Trophoblast cell (in vitro differentiated cells and primary cell): ENCODE measurements around the gene PPP1R1B.

Source experiments
- DNase-seq, 2 donors: peaks; one replicate each; pipeline ENCODE4 v3.0.0-alpha.2; 2016
- H2AFZ ChIP-seq: 2 replicates; pipeline ENCODE4 v1.6.1; 2013; ENCODE audit warnings: low read length, moderate library complexity, mild to moderate bottlenecking; ENCODE audit not compliant: insufficient read depth, poor library complexity
- H2AK5ac ChIP-seq: 2 replicates; pipeline ENCODE4 v1.6.1; 2013; ENCODE audit warnings: mild to moderate bottlenecking, low read length
- H2BK120ac ChIP-seq: 2 replicates; pipeline ENCODE4 v1.6.1; 2013; ENCODE audit warnings: low read length, mild to moderate bottlenecking, moderate library complexity; ENCODE audit not compliant: insufficient read depth, poor library complexity
- H2BK12ac ChIP-seq: 2 replicates; pipeline ENCODE4 v1.6.1; 2013; ENCODE audit warnings: mild to moderate bottlenecking, low read length, moderate library complexity
- H2BK5ac ChIP-seq: 2 replicates; pipeline ENCODE4 v1.6.1; 2013; ENCODE audit warnings: low read length, low read depth, moderate library complexity, mild to moderate bottlenecking; ENCODE audit not compliant: poor library complexity
- H3K14ac ChIP-seq: 2 replicates; pipeline ENCODE4 v1.6.1; 2013; ENCODE audit warnings: mild to moderate bottlenecking, low read length
- H3K18ac ChIP-seq: 2 replicates; pipeline ENCODE4 v1.6.1; 2013; ENCODE audit warnings: mild to moderate bottlenecking, low read length
- H3K23ac ChIP-seq: 2 replicates; pipeline ENCODE4 v1.6.1; 2013; ENCODE audit warnings: low read length
- H3K27ac ChIP-seq: 2 replicates; pipeline ENCODE4 v1.5.1; 2013; ENCODE audit warnings: low read depth, mild to moderate bottlenecking, inconsistent platforms, low read length, moderate library complexity
- H3K27me3 ChIP-seq: 2 replicates; pipeline ENCODE4 v1.6.1; 2013; ENCODE audit warnings: inconsistent platforms, mild to moderate bottlenecking, low read length, moderate library complexity; ENCODE audit not compliant: insufficient read depth
- H3K36me3 ChIP-seq, 2 experiments: 1 replicate in 1 of 2; 2 replicates in 1 of 2; pipeline ENCODE4 v1.6.1; 2013; ENCODE audit warnings: low read length in 2 of 2, mild to moderate bottlenecking in 2 of 2, moderate library complexity in 1 of 2; ENCODE audit not compliant: insufficient read depth in 2 of 2, control insufficient read depth in 1 of 2
- H3K4ac ChIP-seq: 2 replicates; pipeline ENCODE4 v1.6.1; 2013; ENCODE audit warnings: low read depth, mild to moderate bottlenecking, low read length, moderate library complexity
- H3K4me1 ChIP-seq, 2 experiments: 1 replicate in 1 of 2; 2 replicates in 1 of 2; pipeline ENCODE4 v1.6.1; 2013; ENCODE audit warnings: low read length in 2 of 2, mild to moderate bottlenecking in 2 of 2, moderate library complexity in 1 of 2; ENCODE audit not compliant: insufficient read depth in 2 of 2, control insufficient read depth in 1 of 2
- H3K4me2 ChIP-seq: 2 replicates; pipeline ENCODE4 v1.6.1; 2013; ENCODE audit warnings: inconsistent platforms, mild to moderate bottlenecking, low read length, moderate library complexity
- H3K4me3 ChIP-seq: 2 replicates; pipeline ENCODE4 v1.5.1; 2013; ENCODE audit warnings: mild to moderate bottlenecking, low read depth, low read length, inconsistent platforms
- H3K79me1 ChIP-seq: one replicate; pipeline ENCODE4 v1.6.1; 2013; ENCODE audit warnings: low read length
- H3K79me2 ChIP-seq: 2 replicates; pipeline ENCODE4 v1.6.1; 2013; ENCODE audit warnings: low read length, mild to moderate bottlenecking; ENCODE audit not compliant: control insufficient read depth, insufficient read depth, poor library complexity
- H3K9ac ChIP-seq: 2 replicates; pipeline ENCODE4 v1.6.1; 2013; ENCODE audit warnings: mild to moderate bottlenecking, low read length
- H3K9me3 ChIP-seq: 2 replicates; pipeline ENCODE4 v1.6.1; 2013; ENCODE audit warnings: low read depth, mild to moderate bottlenecking, control low read depth, inconsistent platforms, low read length; ENCODE audit not compliant: insufficient read depth
- H4K12ac ChIP-seq: 2 replicates; pipeline ENCODE4 v1.6.1; 2013; ENCODE audit warnings: low read depth, mild to moderate bottlenecking, low read length, moderate library complexity
- H4K8ac ChIP-seq: 2 replicates; pipeline ENCODE4 v1.6.1; 2013; ENCODE audit warnings: low read depth, mild to moderate bottlenecking, low read length, moderate library complexity
- H4K91ac ChIP-seq: one replicate; pipeline ENCODE4 v1.6.1; 2013; ENCODE audit warnings: low read depth, mild to moderate bottlenecking, low read length, moderate library complexity
- WGBS: extraction: QIAGEN DNeasy Blood & Tissue Kit; methylation state at CpG from one replicate; pipeline ENCODE4 v1.1.7; 2013; ENCODE audit warnings: missing lambda C conversion rate; ENCODE audit not compliant: insufficient read length, insufficient coverage; ENCODE audit errors: extremely low coverage; 5-methylcytosine and 5-hydroxymethylcytosine counted together

The PPP1R1B gene

GRCh38 chr17:39679521-39680192 is 52.9 kb downstream of the PPP1R1B start:
- no CpG with 5 or more reads among the region's 12 CpGs for WGBS
- no peak overlapping the region for H3K18ac ChIP-seq

DNA sequence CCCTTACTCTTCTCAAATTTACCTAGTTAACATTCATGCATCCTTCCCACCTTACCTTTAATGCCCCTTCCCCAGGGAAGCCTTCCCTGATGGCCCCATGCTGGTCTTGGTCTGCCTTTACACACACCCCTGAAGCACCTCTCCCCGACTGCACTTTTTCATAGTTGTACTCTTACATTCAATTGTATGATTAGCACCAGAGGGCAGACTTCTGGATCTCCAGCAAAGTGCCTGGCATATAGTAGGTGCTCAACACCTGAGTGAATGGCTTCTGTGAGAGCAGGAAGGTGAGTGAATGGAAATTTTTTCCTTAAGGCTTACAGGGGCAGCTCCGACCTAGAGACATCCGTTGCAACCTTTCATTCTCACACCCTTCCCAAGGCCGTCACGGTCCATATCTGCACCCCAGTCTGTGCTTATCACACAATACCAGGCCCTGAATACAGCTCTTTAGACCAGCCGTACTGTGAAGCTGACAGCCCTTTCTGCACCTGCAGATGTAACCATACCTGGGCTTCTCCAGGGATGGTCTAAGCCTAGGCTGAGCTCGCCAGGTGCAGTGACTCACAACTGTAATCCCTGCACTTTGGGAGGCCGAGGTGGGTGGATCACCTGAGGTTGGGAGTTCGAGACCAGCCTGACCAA is 56.7 kb downstream of the PPP1R1B start:
- Histone ChIP-seq H3K4me3 (no peak overlapping the region), H3K36me3 (no peaks in the 10 kb centered on the region), H3K4ac (no peak overlapping the region), H3K23ac (no peak overlapping the region), H3K79me1 (peaks cover 7% of the 10 kb centered on the region), H2BK12ac (no peak overlapping the region), H2AFZ (no peak overlapping the region), H3K4me1 (peaks cover under 1% of the 10 kb centered on the region in 2 experiments), H3K9ac (no peak overlapping the region), H2BK120ac (no peak overlapping the region), H3K79me2 (peaks cover 5% of the 10 kb centered on the region), H3K14ac (no peak overlapping the region), H4K12ac (no peak overlapping the region), H3K4me2 (no peak overlapping the region), H2BK5ac (no peak overlapping the region), H2AK5ac (no peak overlapping the region), H3K27me3 (no peaks in the 10 kb centered on the region), H3K27ac (no peak overlapping the region), H4K91ac (no peak overlapping the region), H3K18ac (no peak overlapping the region), H4K8ac (no peak overlapping the region), H3K9me3 (no peaks in the 10 kb centered on the region)
- DNase-seq = no peak
- no CpG with 5 or more reads among the region's 9 CpGs for WGBS

More at GRCh38 chr17:39679521-39680192, 52.9 kb downstream of the PPP1R1B start:
- peak overlapping the region; percentile 65 for H4K12ac ChIP-seq
- H3K14ac ChIP-seq = no peak overlapping the region
- no peak overlapping the region for H3K4ac ChIP-seq
- H3K4me3 ChIP-seq = no peak overlapping the region
- H3K4me2 ChIP-seq = no peak overlapping the region
- no peak overlapping the region for H3K23ac ChIP-seq
- peaks cover 2% of the 10 kb centered on the region for H3K9me3 ChIP-seq
- no peaks in the 10 kb centered on the region for H3K36me3 ChIP-seq
- H3K4me1 ChIP-seq = peaks cover 9 to 11% of the 10 kb centered on the region in 2 experiments
- no peak overlapping the region for H3K9ac ChIP-seq
- H2AK5ac ChIP-seq = no peak overlapping the region
- DNase-seq = no peak
- no peak overlapping the region for H4K91ac ChIP-seq
- H2BK12ac ChIP-seq = no peak overlapping the region
- no peak overlapping the region for H2AFZ ChIP-seq
- no peak overlapping the region for H3K27ac ChIP-seq
- H3K79me1 ChIP-seq = peaks cover 3% of the 10 kb centered on the region
- H2BK5ac ChIP-seq = no peak overlapping the region
- no peaks in the 10 kb centered on the region for H3K27me3 ChIP-seq
- H3K79me2 ChIP-seq = no peaks in the 10 kb centered on the region
- H2BK120ac ChIP-seq = no peak overlapping the region
- no peak overlapping the region for H4K8ac ChIP-seq

DNA sequence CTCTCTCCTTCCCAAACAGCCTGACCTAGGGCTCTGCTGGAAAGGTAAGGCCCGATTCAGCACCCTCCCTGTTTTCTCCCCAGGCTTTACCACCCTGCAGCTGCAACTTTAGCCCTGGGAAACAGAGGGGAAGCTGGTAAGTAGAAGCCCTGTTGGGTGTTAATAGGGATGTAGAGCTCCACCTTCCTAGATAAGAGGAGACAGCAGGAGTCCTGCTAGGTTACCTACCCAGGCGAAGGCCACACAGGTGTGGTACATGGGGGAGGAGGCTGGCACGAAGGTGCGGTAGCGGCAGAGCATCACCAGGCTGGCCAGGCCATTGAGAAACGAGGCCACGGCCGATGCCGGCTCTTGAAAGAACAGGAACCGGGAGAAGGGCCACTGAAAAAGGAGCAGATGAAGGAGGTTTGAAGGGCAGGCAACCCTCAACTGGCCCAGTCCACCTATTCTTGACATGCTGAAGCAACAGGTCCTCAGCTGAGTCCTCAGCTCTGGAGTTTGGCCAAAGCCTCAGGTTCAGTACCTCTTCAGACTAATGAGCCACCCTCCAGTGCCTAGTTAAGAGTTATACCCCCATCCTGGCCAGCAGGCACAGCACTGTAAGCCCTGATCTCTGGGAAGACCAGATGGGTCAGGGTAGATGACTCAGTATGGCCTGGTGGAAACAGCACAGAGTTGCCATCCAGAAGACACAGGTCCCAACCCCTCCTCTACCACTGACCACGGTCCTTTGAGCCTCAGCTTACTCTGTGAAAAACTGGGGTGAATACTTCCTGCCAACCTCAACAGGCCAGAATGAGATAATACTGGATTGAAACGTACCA is 57.8 kb downstream of the PPP1R1B start:
- Histone ChIP-seq H3K9me3 (no peaks in the 10 kb centered on the region), H3K4me3 (no peak overlapping the region), H3K27me3 (no peaks in the 10 kb centered on the region), H2BK12ac (no peak overlapping the region), H3K14ac (no peak overlapping the region), H2AFZ (no peak overlapping the region), H4K12ac (no peak overlapping the region), H2AK5ac (no peak overlapping the region), H3K23ac (no peak overlapping the region), H3K4me2 (no peak overlapping the region), H3K9ac (no peak overlapping the region), H3K4ac (no peak overlapping the region), H4K8ac (no peak overlapping the region), H2BK5ac (no peak overlapping the region), H3K27ac (no peak overlapping the region), H2BK120ac (no peak overlapping the region), H3K36me3 (no peaks in the 10 kb centered on the region), H3K79me1 (peaks cover 7% of the 10 kb centered on the region), H3K79me2 (peaks cover 5% of the 10 kb centered on the region), H3K18ac (no peak overlapping the region), H4K91ac (no peak overlapping the region), H3K4me1 (peaks cover 3 to 5% of the 10 kb centered on the region in 2 experiments)
- WGBS = no CpG with 5 or more reads among the region's 12 CpGs
- DNase-seq = no peak
